LNCAP (cell line): ENCODE data around the gene TM4SF4.

Experiments
- CTCF ChIP-seq: fragments of 450-650 bp; IDR thresholded peaks from 2 replicates; pipeline ENCODE4 v1.5.1; 2017; ENCODE audit warnings: mild to moderate bottlenecking

Gene TM4SF4

GRCh38 chr3:149497966-149498670, 23.6 kb downstream of the TM4SF4 start:
- no peak for TF ChIP-seq CTCF

- TF ChIP-seq CTCF = no peak
Measured at GRCh38 chr3:149501524-149501923, 27.0 kb downstream of the TM4SF4 start.

- TF ChIP-seq CTCF = no peak
Measured at GRCh38 chr3:149502438-149502837, 27.9 kb downstream of the TM4SF4 start.

- TF ChIP-seq CTCF = no peak
Measured at GRCh38 chr3:149506540-149506939, 32.0 kb downstream of the TM4SF4 start.

- no peak for TF ChIP-seq CTCF
Measured at GRCh38 chr3:149506965-149507364, 32.5 kb downstream of the TM4SF4 start.

- TF ChIP-seq CTCF = no peak
Measured at GRCh38 chr3:149507491-149508324, 33.2 kb downstream of the TM4SF4 start.

GRCh38 chr3:149509526-149509925, 35.0 kb downstream of the TM4SF4 start:
- TF ChIP-seq CTCF = no peak
